Heart left ventricle (tissue), 16 donors: ENCODE measurements around the gene GPLD1. TPM values are rescaled to one million over a fixed set of nuclear protein-coding genes. Genes with fewer than 3 reads are reported as not detected.

Source experiments
- ATAC-seq, 4 donors: fragments of 200-7000 bp; cut with Tn5 transposase; one replicate each; pipeline ENCODE4 v1.9.1; 2020 to 2022; ENCODE audit warnings: moderate library complexity in 4 of 4, mild to moderate bottlenecking in 3 of 4, moderate number of reproducible peaks in 1 of 4
- DNase-seq, 5 donors: peaks; one replicate each; pipeline ENCODE4 v3.0.0-alpha.2; 2020
- H3K27ac ChIP-seq, 12 donors: fragments of 200-600 bp; sonication (generic) in 4 of 12; one replicate each; pipeline versions ENCODE4 v1.5.0 to v1.8.0; 2016 to 2022; ENCODE audit warnings: mild to moderate bottlenecking in 2 of 12
- H3K27me3 ChIP-seq, 9 donors: fragments of 200-600 bp; sonication (generic) in 2 of 9; one replicate each; pipeline versions ENCODE4 v1.5.1 to v1.8.0; 2016 to 2022; ENCODE audit warnings: mild to moderate bottlenecking in 3 of 9
- H3K36me3 ChIP-seq, 9 donors: fragments of 200-600 bp; sonication (generic) in 2 of 9; one replicate each; pipeline versions ENCODE4 v1.5.0 to v1.8.0; 2018 to 2022; ENCODE audit warnings: mild to moderate bottlenecking in 2 of 9
- H3K4me1 ChIP-seq, 12 donors: fragments of 200-600 bp; sonication (generic) in 4 of 12; one replicate each; pipeline versions ENCODE4 v1.5.0 to v1.8.0; 2016 to 2022; ENCODE audit warnings: mild to moderate bottlenecking in 3 of 12
- H3K4me3 ChIP-seq, 12 donors: fragments of 200-600 bp; sonication (generic) in 4 of 12; one replicate each; pipeline versions ENCODE4 v1.5.0 to v1.8.0; 2017 to 2022; ENCODE audit warnings: mild to moderate bottlenecking in 9 of 12, moderate library complexity in 4 of 12
- H3K9me3 ChIP-seq, 12 donors: fragments of 200-600 bp; sonication (generic) in 4 of 12; one replicate each; pipeline versions ENCODE4 v1.5.0 to v1.8.0; 2016 to 2022; ENCODE audit warnings: mild to moderate bottlenecking in 1 of 12
- POLR2A ChIP-seq, 2 donors: fragments of 450-650 bp; IDR thresholded peaks; one replicate each; pipeline ENCODE4 v1.6.1; 2017; ENCODE audit warnings: antibody characterized with exemption in 2 of 2, mild to moderate bottlenecking in 2 of 2, moderate library complexity in 2 of 2
- WGBS, 4 donors: extraction: QIAGEN DNeasy Blood & Tissue Kit in 2 of 4; methylation state at CpG; one replicate each; pipeline versions ENCODE4 v1.1.5 to v1.1.7; 2013 to 2018; 5-methylcytosine and 5-hydroxymethylcytosine counted together
- intact Hi-C, 10 donors: fragments of 100-400 bp; cut with DNase I; formaldehyde crosslinking; loops; one replicate each; pipeline versions ENCODE4 v1.11.1 to v1.14.2; 2022
- polyA plus RNA-seq, 2 donors: library from polyadenylated mRNA; stranded (reverse); fragments of 200-250 nt; gene quantifications; one replicate each; pipeline ENCODE4 v1.2.3, GENCODE V29; 2013
- total RNA-seq, 9 donors: library from RNA; depleted of rRNA in 2 of 9; stranded (reverse); fragments of >200 nt in 2 of 9; fragmentation: NEBNext Ultra II Directional in 3 of 9; extraction: Animal tissue kit (Norgen Biotek cat#: 25700) in 3 of 9; gene quantifications; one replicate each; pipeline versions ENCODE4 v1.1.0 to v1.2.4, GENCODE V29; 2016 to 2023
- TF ChIP-seq, protein P1 (sequence below), 12 donors: fragments of 200-600 bp; sonication (generic) in 4 of 12; IDR thresholded peaks; one replicate each; pipeline versions ENCODE4 v1.5.0 to v1.8.0; 2018 to 2022; ENCODE audit warnings: antibody characterized with exemption in 12 of 12, mild to moderate bottlenecking in 5 of 12
- donor health status: ischemic (EF 13 %, LVEDD 7.1; RV severe dilation, severe dysfunction).
- donor health status: healthy with polysubstance abuse.
- donor health status: DM: no; HTN: yes; CAD: no.
- donor health status: DM: no; HTN: no; CAD: no.
- donor health status: ischemic (EF 25% LVEDD 6.9; RV normal size, moderate dysfunction).
- donor health status: ischemic (EF 25% LVEDD 5.7; RV mildly dilated, moderate dysfunction).
- donor health status: healthy.
- donor health status: DM: yes; HTN: yes; CAD: no.
- donor health status: ischemic (EF 35%, LVEDD 5.7; RV mildly dilated, moderate dysfunction).
- donor health status: nonischemic (EF 11% LVEDD 7.7; RV severe dilation, severe dysfunction).
- donor health status: DM: yes; HTN: yes; CAD: no.
- donor health status: PGD.
- donor health status: ischemic (EF 29% LVEDD 5.4; RV normal size, mild dysfunction).
- donor health status: nonischemic (EF 23%, LVEDD 6.1; RV moderate dilation, normal function).

GPLD1 gene
- total and polyA plus RNA-seq, 11 donors: 0.18 to 0.99 (median 0.81) TPM

DNA sequence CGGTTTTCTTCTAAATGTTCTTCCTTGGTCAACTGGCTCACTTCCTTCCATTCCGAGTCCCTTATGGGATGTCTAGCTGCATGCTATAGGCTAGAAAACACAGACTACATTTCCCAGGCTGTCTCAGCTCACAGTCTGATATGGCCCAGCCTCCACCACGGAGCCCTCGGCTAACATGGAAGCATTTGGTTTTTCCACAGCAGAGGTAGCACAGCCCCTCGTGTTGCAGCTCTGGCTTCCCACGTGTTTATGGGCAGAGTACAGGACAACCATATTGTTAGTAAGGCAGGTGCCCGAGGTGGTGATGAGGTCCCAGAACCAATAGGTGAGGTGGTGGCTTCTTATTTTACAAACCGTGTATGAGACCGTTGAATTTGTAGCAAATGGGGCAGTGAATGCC is 8.7 kb downstream of the GPLD1 start:
- Histone ChIP-seq H3K27me3 (no peaks in the 10 kb centered on the region), H3K9me3 (no peaks in the 10 kb centered on the region), H3K4me3 (no peak overlapping the region), H3K4me1 (peaks cover 0 to 4% (median 0%) of the 10 kb centered on the region in 12 donors), H3K36me3 (no peaks in the 10 kb centered on the region), H3K27ac (no peak overlapping the region)
- TF ChIP-seq, protein P1, sequence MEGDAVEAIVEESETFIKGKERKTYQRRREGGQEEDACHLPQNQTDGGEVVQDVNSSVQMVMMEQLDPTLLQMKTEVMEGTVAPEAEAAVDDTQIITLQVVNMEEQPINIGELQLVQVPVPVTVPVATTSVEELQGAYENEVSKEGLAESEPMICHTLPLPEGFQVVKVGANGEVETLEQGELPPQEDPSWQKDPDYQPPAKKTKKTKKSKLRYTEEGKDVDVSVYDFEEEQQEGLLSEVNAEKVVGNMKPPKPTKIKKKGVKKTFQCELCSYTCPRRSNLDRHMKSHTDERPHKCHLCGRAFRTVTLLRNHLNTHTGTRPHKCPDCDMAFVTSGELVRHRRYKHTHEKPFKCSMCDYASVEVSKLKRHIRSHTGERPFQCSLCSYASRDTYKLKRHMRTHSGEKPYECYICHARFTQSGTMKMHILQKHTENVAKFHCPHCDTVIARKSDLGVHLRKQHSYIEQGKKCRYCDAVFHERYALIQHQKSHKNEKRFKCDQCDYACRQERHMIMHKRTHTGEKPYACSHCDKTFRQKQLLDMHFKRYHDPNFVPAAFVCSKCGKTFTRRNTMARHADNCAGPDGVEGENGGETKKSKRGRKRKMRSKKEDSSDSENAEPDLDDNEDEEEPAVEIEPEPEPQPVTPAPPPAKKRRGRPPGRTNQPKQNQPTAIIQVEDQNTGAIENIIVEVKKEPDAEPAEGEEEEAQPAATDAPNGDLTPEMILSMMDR (IDR thresholded peaks at IDR 0.05): no peak
- no peak for TF ChIP-seq POLR2A (IDR thresholded peaks at IDR 0.05)
- intact Hi-C loops: no loop called here
- DNase-seq: no peak
- ATAC-seq: no peak
- 87 to 91% (median 88%) methylated on average over 9 of the region's 9 CpGs for WGBS, 4 donors

GRCh38 chr6:24478903-24479302 is 10.5 kb downstream of the GPLD1 start:
- Histone ChIP-seq H3K4me3 (no peak overlapping the region), H3K27me3 (no peaks in the 10 kb centered on the region), H3K9me3 (no peaks in the 10 kb centered on the region), H3K36me3 (no peaks in the 10 kb centered on the region), H3K4me1 (peaks cover 0 to 4% (median 0%) of the 10 kb centered on the region in 12 donors), H3K27ac (no peak overlapping the region)
- DNase-seq (no peak), ATAC-seq (no peak)
- 68 to 77% (median 69%) methylated on average over 4 of the region's 4 CpGs for WGBS, 4 donors
- intact Hi-C loops: no loop called here
- no peak for TF ChIP-seq POLR2A (IDR thresholded peaks at IDR 0.05)
- TF ChIP-seq, protein P1 (IDR thresholded peaks at IDR 0.05): no peak

DNA sequence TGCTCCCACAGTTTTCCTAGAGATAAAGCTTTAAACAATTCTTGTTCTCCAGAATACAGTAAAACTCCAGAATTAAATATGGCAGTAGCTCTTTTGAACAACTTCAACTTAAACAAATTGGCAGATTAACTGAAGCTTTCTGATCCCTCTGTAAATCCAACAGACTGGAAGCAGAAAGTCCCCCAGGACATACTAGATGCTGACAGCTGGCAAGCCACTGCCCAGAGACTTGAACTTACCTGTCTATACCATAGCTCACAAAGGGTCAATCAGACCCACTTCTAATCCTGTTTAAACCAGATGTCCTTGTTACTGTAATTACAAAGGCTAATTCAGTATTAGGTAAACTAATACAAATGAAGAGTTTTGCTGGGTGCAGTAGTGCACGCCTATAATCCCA is 12.3 kb downstream of the GPLD1 start:
- no peak overlapping the region for H3K4me3 ChIP-seq
- ATAC-seq (no peak), DNase-seq (no peak)
- H3K27ac ChIP-seq: no peak overlapping the region
- no peaks in the 10 kb centered on the region for H3K36me3 ChIP-seq
- H3K4me1 ChIP-seq: peaks cover 0 to 4% (median 0%) of the 10 kb centered on the region in 12 donors
- H3K27me3 ChIP-seq: no peaks in the 10 kb centered on the region
- TF ChIP-seq POLR2A (IDR thresholded peaks at IDR 0.05): no peak
- TF ChIP-seq, protein P1 (IDR thresholded peaks at IDR 0.05): no peak
- intact Hi-C loops: no loop called here
- 89 to 100% (median 96%) methylated on average over 1 of the region's 1 CpG for WGBS, 4 donors
- no peaks in the 10 kb centered on the region for H3K9me3 ChIP-seq

DNA sequence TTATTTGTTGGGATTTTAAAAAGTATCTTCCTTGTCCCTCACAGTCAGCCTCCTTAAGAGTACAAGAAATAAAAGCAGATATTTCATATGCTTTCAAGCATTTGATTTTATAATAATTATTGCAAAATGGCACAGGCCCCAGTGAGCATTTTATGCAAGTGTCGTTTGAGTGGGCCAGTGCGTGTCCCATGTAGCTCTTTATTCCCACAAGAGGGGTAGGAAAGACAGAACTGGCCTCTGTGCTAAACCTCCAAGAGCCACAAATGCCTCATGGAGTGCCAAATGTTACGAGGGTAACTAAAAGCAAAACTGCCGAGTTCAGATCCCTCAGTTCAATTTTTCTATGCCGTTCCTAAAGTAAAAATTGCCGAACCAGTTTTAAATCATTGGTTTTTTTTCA is 12.7 kb downstream of the GPLD1 start:
- DNase-seq: no peak
- H3K36me3 ChIP-seq: no peaks in the 10 kb centered on the region
- H3K9me3 ChIP-seq: no peaks in the 10 kb centered on the region
- no peak for TF ChIP-seq POLR2A (IDR thresholded peaks at IDR 0.05)
- TF ChIP-seq, protein P1 (IDR thresholded peaks at IDR 0.05): no peak
- no peak for ATAC-seq
- intact Hi-C loops: no loop called here
- H3K4me1 ChIP-seq: peaks cover 0 to 4% (median 0%) of the 10 kb centered on the region in 12 donors
- 92 to 96% (median 93%) methylated on average over 6 of the region's 6 CpGs for WGBS, 4 donors
- H3K27me3 ChIP-seq: no peaks in the 10 kb centered on the region
- no peak overlapping the region for H3K27ac ChIP-seq
- no peak overlapping the region for H3K4me3 ChIP-seq
